GM12891 (cell line): ENCODE measurements around the gene TIAM2.

ENCODE experiments used
- PAX5 ChIP-seq: IDR thresholded peaks from 2 replicates; pipeline ENCODE4 v1.6.1; 2011; ENCODE audit warnings: low read length, moderate library complexity, mild to moderate bottlenecking; ENCODE audit not compliant: insufficient read depth, severe bottlenecking
- POLR2A ChIP-seq: IDR thresholded peaks from 2 replicates; pipeline ENCODE4 v1.6.1; 2011; ENCODE audit warnings: low read depth, low read length, control low read depth
- POLR2AphosphoS5 ChIP-seq: IDR thresholded peaks from 2 replicates; pipeline ENCODE4 v1.6.1; 2011; ENCODE audit warnings: low read depth, low read length, control low read depth
- POU2F2 ChIP-seq: IDR thresholded peaks from 2 replicates; pipeline ENCODE4 v1.6.1; 2011; ENCODE audit warnings: low read depth, mild to moderate bottlenecking, control low read depth, low read length, moderate library complexity
- SPI1 ChIP-seq: IDR thresholded peaks from 2 replicates; pipeline ENCODE4 v1.6.1; 2011; ENCODE audit warnings: low read depth, low read length, control low read depth
- TAF1 ChIP-seq: IDR thresholded peaks from 2 replicates; pipeline ENCODE4 v1.6.1; 2011; ENCODE audit warnings: low read depth, low read length, control low read depth

GRCh38 chr6:155106456-155107115 is 111.5 kb downstream of the TIAM2 start:
- TF ChIP-seq POLR2A, result no peak
- TF ChIP-seq SPI1, result no peak
- no peak for TF ChIP-seq TAF1
- no peak for TF ChIP-seq POLR2AphosphoS5
- TF ChIP-seq POU2F2, result no peak
- TF ChIP-seq PAX5, result no peak
